ENCODE results near the gene IRX4. TPM values are rescaled to one million over a fixed set of nuclear protein-coding genes. Genes with fewer than 3 reads are reported as not detected.

The IRX4 gene
- total and polyA plus RNA-seq, 2 donors (not counting 1 experiment from before 2014, with no cell fraction given): not detected

DNA sequence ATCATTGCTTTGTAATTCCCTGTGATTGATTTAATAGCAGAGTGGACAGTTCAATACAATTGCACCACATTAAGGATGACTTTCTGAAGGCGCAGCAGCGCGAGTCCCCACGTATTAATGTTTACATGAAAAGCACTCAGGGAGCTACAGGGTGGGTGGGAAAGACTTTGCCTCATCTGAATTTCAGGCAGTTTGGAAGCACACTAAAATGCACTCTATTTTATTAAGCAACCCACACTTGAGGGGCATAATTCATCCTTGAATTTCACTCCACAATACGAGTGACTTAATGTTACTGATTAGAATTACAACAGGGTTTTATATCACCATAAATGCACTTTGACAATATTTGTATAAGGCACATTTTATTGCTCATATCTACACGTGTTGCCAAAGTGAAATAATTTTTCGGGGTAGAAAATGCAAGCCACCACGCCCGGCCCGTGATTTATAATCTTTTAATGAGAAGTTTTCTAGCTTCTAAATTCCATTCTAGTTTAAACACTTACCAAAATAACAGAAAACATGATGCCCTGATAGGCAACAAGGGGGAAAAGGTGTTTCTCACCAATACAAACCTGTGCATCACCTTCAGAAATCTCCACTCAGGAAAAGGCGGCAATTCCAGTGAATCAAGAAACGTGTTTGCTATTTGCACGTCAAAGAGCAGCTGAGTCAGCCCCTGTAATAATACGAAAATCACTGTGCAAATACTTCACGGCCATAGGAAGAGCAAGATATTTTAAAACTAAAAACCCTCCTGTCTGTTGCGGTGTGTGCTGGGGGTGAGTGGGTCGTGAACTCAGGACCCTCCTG, 40.5 kb downstream of the IRX4 start:
- H3K27ac ChIP-seq (ENCODE audit: insufficient read depth, low read length): no peak overlapping the region
- TF ChIP-seq, protein P1, sequence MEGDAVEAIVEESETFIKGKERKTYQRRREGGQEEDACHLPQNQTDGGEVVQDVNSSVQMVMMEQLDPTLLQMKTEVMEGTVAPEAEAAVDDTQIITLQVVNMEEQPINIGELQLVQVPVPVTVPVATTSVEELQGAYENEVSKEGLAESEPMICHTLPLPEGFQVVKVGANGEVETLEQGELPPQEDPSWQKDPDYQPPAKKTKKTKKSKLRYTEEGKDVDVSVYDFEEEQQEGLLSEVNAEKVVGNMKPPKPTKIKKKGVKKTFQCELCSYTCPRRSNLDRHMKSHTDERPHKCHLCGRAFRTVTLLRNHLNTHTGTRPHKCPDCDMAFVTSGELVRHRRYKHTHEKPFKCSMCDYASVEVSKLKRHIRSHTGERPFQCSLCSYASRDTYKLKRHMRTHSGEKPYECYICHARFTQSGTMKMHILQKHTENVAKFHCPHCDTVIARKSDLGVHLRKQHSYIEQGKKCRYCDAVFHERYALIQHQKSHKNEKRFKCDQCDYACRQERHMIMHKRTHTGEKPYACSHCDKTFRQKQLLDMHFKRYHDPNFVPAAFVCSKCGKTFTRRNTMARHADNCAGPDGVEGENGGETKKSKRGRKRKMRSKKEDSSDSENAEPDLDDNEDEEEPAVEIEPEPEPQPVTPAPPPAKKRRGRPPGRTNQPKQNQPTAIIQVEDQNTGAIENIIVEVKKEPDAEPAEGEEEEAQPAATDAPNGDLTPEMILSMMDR (conservative IDR thresholded peaks at IDR 0.05 in 1 of 2, IDR thresholded peaks at IDR 0.05 in 1 of 2; ENCODE audit: low read depth in 1 of 2, low read length in 2 of 2): no peak
- no peaks in the 10 kb centered on the region for H3K36me3 ChIP-seq (ENCODE audit: control insufficient read depth, insufficient read depth, low read length)
- no peak overlapping the region for H3K9ac ChIP-seq (ENCODE audit: insufficient read depth, low read length)
- no peaks in the 10 kb centered on the region for H3K9me3 ChIP-seq (ENCODE audit: control insufficient read depth, insufficient read depth, low read depth, low read length)
- no peak for DNase-seq (ENCODE audit: low read depth in 2 of 2)
- H3K4me1 ChIP-seq (ENCODE audit: control insufficient read depth, extremely low read depth, insufficient read depth, low read length): no peaks in the 10 kb centered on the region
- H3K4me2 ChIP-seq (ENCODE audit: extremely low read depth, insufficient read depth, low read length): no peak overlapping the region
- H2AFZ ChIP-seq (ENCODE audit: low read length): no peak overlapping the region
- H3K27me3 ChIP-seq (ENCODE audit: control insufficient read depth, insufficient read depth, low read length): peaks cover 6% of the 10 kb centered on the region
- H3K79me2 ChIP-seq (ENCODE audit: control insufficient read depth, insufficient read depth, low read length): no peaks in the 10 kb centered on the region
- no peak overlapping the region for H3K4me3 ChIP-seq (replicated peaks in 1 of 4; ENCODE audit: control extremely low read depth in 1 of 4, insufficient read depth in 1 of 4, low read depth in 3 of 4, low read length in 4 of 4)
- H4K20me1 ChIP-seq (ENCODE audit: control insufficient read depth, extremely low read depth, insufficient read depth, low read length): no peaks in the 10 kb centered on the region

DNA sequence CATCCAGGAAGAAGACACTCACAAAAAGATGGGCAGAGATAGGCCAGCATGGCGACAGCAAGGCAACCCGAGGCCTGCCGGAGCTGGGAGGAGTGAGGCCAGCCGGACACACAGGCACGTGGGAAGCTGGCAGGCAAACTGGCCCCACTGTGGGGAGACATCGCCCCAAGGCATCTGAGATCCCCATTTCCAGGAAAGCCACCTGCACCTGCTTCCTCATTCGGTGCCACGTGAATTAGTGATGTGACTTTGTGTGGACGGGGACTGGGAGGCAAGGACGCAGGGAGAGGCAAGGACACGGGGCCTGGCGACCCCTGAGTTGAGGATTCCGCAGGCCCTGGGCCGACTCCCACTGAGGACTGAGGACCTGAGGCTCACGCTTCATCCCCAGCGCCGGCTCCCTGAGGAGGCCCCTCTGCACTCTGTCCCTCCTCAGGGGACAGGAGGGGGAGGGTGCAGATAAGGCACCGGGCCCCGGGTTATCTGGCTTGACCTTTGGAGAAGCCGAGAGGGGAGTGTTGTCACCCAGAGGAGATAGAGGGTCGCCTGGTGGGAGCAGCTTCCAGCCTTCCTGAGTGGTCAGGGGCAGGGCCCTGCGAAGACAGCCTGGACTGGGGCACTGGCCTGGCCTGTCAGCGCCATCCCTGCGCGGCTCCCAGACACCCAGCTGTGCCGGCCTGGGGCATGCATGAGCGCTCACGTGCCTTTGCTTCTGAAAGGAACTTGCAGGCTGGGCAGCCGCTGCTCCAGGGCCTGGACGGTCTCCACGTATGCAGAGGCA, 41.8 kb downstream of the IRX4 start:
- Histone ChIP-seq H4K20me1 (ENCODE audit: control insufficient read depth, extremely low read depth, insufficient read depth, low read length) (no peaks in the 10 kb centered on the region), H3K9me3 (ENCODE audit: control insufficient read depth, insufficient read depth, low read depth, low read length) (no peaks in the 10 kb centered on the region), H3K4me1 (ENCODE audit: control insufficient read depth, extremely low read depth, insufficient read depth, low read length) (no peaks in the 10 kb centered on the region), H3K79me2 (ENCODE audit: control insufficient read depth, insufficient read depth, low read length) (no peaks in the 10 kb centered on the region), H3K36me3 (ENCODE audit: control insufficient read depth, insufficient read depth, low read length) (no peaks in the 10 kb centered on the region), H3K27me3 (ENCODE audit: control insufficient read depth, insufficient read depth, low read length) (peaks cover 9% of the 10 kb centered on the region), H2AFZ (ENCODE audit: low read length) (no peak overlapping the region), H3K27ac (ENCODE audit: insufficient read depth, low read length) (no peak overlapping the region), H3K4me3 (replicated peaks in 1 of 4; ENCODE audit: control extremely low read depth in 1 of 4, insufficient read depth in 1 of 4, low read depth in 3 of 4, low read length in 4 of 4) (no peak overlapping the region), H3K9ac (ENCODE audit: insufficient read depth, low read length) (no peak overlapping the region), H3K4me2 (ENCODE audit: extremely low read depth, insufficient read depth, low read length) (no peak overlapping the region)
- TF ChIP-seq EZH2 (IDR thresholded peaks at IDR 0.05; ENCODE audit: low read length, missing control alignments): no peak
- TF ChIP-seq, protein P1 (conservative IDR thresholded peaks at IDR 0.05 in 1 of 2, IDR thresholded peaks at IDR 0.05 in 1 of 2; ENCODE audit: low read depth in 1 of 2, low read length in 2 of 2): no peak
- no peak for DNase-seq (ENCODE audit: low read depth in 2 of 2)

DNA sequence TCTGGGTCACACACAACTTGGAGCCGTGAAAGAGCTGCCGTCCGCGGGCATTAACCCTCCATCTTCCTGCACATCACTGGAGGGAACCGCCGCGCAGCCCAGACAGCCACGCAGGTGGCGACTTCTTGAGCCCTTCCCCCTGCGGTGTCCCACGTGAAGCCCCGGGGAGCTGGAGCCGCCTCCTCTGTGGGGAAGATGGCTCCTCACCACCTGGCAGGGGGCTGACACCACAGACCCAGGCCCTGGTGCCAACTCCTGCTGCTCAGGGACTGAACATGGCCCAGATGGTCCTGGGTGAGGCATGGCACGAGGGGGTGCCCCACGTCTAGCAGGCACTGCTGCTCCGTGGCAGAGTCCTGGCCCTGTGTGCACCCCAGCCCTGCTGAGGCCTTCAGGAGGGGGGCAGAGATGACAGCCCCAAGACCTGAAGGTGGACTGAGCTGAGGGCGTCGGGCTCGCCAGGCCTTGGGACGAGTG, 42.6 kb downstream of the IRX4 start:
- Histone ChIP-seq H2AFZ (ENCODE audit: low read length) (no peak overlapping the region), H3K36me3 (ENCODE audit: control insufficient read depth, insufficient read depth, low read length) (no peaks in the 10 kb centered on the region), H3K4me2 (ENCODE audit: extremely low read depth, insufficient read depth, low read length) (no peak overlapping the region), H3K4me1 (ENCODE audit: control insufficient read depth, extremely low read depth, insufficient read depth, low read length) (no peaks in the 10 kb centered on the region), H4K20me1 (ENCODE audit: control insufficient read depth, extremely low read depth, insufficient read depth, low read length) (no peaks in the 10 kb centered on the region), H3K4me3 (replicated peaks in 1 of 4; ENCODE audit: control extremely low read depth in 1 of 4, insufficient read depth in 1 of 4, low read depth in 3 of 4, low read length in 4 of 4) (no peak overlapping the region), H3K27me3 (ENCODE audit: control insufficient read depth, insufficient read depth, low read length) (peaks cover 13% of the 10 kb centered on the region), H3K9me3 (ENCODE audit: control insufficient read depth, insufficient read depth, low read depth, low read length) (no peaks in the 10 kb centered on the region), H3K9ac (ENCODE audit: insufficient read depth, low read length) (no peak overlapping the region), H3K27ac (ENCODE audit: insufficient read depth, low read length) (no peak overlapping the region), H3K79me2 (ENCODE audit: control insufficient read depth, insufficient read depth, low read length) (no peaks in the 10 kb centered on the region)
- DNase-seq (ENCODE audit: low read depth in 2 of 2): no peak
- TF ChIP-seq EZH2 (IDR thresholded peaks at IDR 0.05; ENCODE audit: low read length, missing control alignments): no peak
- TF ChIP-seq, protein P1 (conservative IDR thresholded peaks at IDR 0.05 in 1 of 2, IDR thresholded peaks at IDR 0.05 in 1 of 2; ENCODE audit: low read depth in 1 of 2, low read length in 2 of 2): no peak

Data from fibroblast of lung (primary cell).